NT2/D1 (cell line): ENCODE measurements around the gene KRT3.

Experiments
- SUZ12 ChIP-seq: IDR thresholded peaks from 2 replicates; pipeline ENCODE4 v1.6.1; 2011; ENCODE audit not compliant: insufficient read length, insufficient read depth; ENCODE audit errors: extremely low read depth
- YY1 ChIP-seq: IDR thresholded peaks from 2 replicates; pipeline ENCODE4 v1.6.1; 2011; ENCODE audit not compliant: insufficient read length, insufficient read depth

GRCh38 chr12:52808573-52809160 is 12.8 kb upstream of the KRT3 start:
- TF ChIP-seq YY1 = no peak
- no peak for TF ChIP-seq SUZ12
